Cardiac fibroblast (primary cell): ENCODE data around the gene EPHA2.
A peak's percentile ranks its signal among the peaks of the same experiment; 100 is the strongest.
"Not testable (repeated sequence)": the region's sequence is repeated elsewhere in the genome, so short reads cannot be mapped to it uniquely, and the experiment has no call there.

Source experiments
- DNase-seq, 2 donors: peaks; one replicate each; pipeline versions ENCODE4 v3.0.0 to v3.0.0-alpha.2; 2010; ENCODE audit warnings: low read depth in 2 of 2
- H3K4me3 ChIP-seq, 2 donors: replicated peaks in 1 of 2; 1 replicate in 1 of 2; 2 replicates in 1 of 2; pipeline ENCODE4 v1.5.1; 2011; ENCODE audit warnings: low read depth in 2 of 2, low read length in 2 of 2, mild to moderate bottlenecking in 2 of 2, moderate library complexity in 1 of 2
- CTCF ChIP-seq: IDR thresholded peaks from one replicate; pipeline ENCODE4 v1.5.1; 2011; ENCODE audit warnings: low read depth, mild to moderate bottlenecking, low read length, inconsistent platforms

The EPHA2 gene

GRCh38 chr1:16172218-16172830 lies 16.5 kb upstream of the EPHA2 start:
- DNase-seq, result no peak
- no peak for TF ChIP-seq CTCF
- H3K4me3 ChIP-seq, result no peak overlapping the region

- TF ChIP-seq CTCF, result no peak
- DNase-seq, result no peak
- no peak overlapping the region for H3K4me3 ChIP-seq
These were observed 15.7 kb upstream of the EPHA2 start for GRCh38 chr1:16171314-16172151.

- no peak overlapping the region for H3K4me3 ChIP-seq
- no peak for TF ChIP-seq CTCF
- no peak for DNase-seq
These were observed 14.4 kb upstream of the EPHA2 start for GRCh38 chr1:16170283-16170673.

GRCh38 chr1:16168622-16169360 lies 12.9 kb upstream of the EPHA2 start:
- no peak for TF ChIP-seq CTCF
- H3K4me3 ChIP-seq, result no peak overlapping the region
- DNase-seq, result no peak

- not testable (repeated sequence) for H3K4me3 ChIP-seq, DNase-seq
These were observed 12.3 kb upstream of the EPHA2 start for GRCh38 chr1:16168144-16168495.

- TF ChIP-seq CTCF, result no peak
- no peak for DNase-seq
- peak overlapping the region; percentile 42 to 53 for H3K4me3 ChIP-seq
These were observed 11.7 kb upstream of the EPHA2 start for GRCh38 chr1:16167331-16168143.
